ENCODE data around the gene KRTAP21-3. TPM values are rescaled to one million over a fixed set of nuclear protein-coding genes. Genes with fewer than 3 reads are reported as not detected.

KRTAP21-3 gene
- total RNA-seq, 2 experiments from 2014 or later, result not detected

DNA sequence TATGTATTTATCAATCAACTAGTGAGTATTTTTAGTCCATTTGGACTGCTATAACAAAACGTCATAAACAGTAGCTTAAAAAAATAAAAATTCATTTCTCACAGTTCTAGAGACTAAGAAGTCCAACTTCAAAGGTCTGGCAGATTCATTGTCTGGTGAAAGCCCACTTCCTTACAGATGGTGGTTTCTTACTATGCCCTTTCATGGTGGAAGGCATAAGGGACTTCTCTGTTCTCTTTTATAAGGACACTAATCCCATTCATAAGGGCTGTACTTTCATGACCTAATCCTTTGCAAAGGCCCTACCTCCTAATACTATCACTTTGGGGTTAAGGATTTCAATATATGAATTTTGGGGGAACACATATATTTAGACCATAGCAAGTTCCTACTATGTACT, 38.0 kb downstream of the KRTAP21-3 start:
- Histone ChIP-seq H3K4me3 (ENCODE audit: low read depth, low read length, poor library complexity, severe bottlenecking) (no peak overlapping the region), H3K4me1 (ENCODE audit: insufficient read depth, low read length, poor library complexity, severe bottlenecking) (no peaks in the 10 kb centered on the region), H3K27ac (ENCODE audit: low read depth, low read length, poor library complexity, severe bottlenecking) (no peak overlapping the region), H3K4me2 (ENCODE audit: low read length) (no peak overlapping the region), H3K79me2 (ENCODE audit: insufficient read depth, low read depth, low read length) (no peaks in the 10 kb centered on the region), H4K20me1 (ENCODE audit: insufficient read depth, low read length) (no peaks in the 10 kb centered on the region), H2AFZ (ENCODE audit: low read length) (no peak overlapping the region), H3K9me2 (ENCODE audit: insufficient read depth, low read length) (no peaks in the 10 kb centered on the region), H3K36me3 (ENCODE audit: insufficient read depth, low read length) (no peaks in the 10 kb centered on the region), H3K9me3 (ENCODE audit: low read length) (no peaks in the 10 kb centered on the region)
- TF ChIP-seq EZH2phosphoT487 (IDR thresholded peaks at IDR 0.05; ENCODE audit: borderline replicate concordance, low read depth, low read length), result no peak
- TF ChIP-seq, protein P1, sequence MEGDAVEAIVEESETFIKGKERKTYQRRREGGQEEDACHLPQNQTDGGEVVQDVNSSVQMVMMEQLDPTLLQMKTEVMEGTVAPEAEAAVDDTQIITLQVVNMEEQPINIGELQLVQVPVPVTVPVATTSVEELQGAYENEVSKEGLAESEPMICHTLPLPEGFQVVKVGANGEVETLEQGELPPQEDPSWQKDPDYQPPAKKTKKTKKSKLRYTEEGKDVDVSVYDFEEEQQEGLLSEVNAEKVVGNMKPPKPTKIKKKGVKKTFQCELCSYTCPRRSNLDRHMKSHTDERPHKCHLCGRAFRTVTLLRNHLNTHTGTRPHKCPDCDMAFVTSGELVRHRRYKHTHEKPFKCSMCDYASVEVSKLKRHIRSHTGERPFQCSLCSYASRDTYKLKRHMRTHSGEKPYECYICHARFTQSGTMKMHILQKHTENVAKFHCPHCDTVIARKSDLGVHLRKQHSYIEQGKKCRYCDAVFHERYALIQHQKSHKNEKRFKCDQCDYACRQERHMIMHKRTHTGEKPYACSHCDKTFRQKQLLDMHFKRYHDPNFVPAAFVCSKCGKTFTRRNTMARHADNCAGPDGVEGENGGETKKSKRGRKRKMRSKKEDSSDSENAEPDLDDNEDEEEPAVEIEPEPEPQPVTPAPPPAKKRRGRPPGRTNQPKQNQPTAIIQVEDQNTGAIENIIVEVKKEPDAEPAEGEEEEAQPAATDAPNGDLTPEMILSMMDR (conservative IDR thresholded peaks at IDR 0.05; ENCODE audit: low read length), result no peak
- POLR2A ChIA-PET, result interaction anchor here (0.6 kb wide), 1 partner anchor 31 kb away, joined by 3 read pairs; no protein-coding TSS in a partner anchor
- no peak for DNase-seq (ENCODE audit: low spot score)
- intact Hi-C loops (cut with micrococcal nuclease; ENCODE audit: unreplicated experiment), result no loop called here
- no TSS peak for BruUV-seq (replicated peaks)
- CTCF ChIA-PET (ENCODE audit: unreplicated experiment), result no interaction called here

DNA sequence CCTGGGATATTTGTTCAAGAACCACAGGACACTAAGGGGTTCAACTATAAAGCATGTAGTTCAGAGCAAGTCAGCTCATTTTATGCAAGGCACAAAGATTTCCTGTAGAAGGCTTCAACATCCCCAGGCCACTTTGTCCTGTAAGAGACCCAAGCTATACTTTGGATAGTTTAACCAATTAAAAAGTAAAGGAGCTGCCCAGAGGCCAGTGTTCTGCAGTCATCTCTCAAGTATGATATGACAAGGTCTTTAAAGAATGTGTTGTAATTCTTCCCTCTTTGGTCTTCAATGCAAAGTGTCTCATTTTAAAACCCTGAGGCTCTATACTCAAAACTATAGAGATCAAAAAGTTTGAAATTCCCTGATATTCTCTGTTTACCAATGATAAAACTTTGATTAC, 41.8 kb downstream of the KRTAP21-3 start:
- Histone ChIP-seq H3K4me1 (ENCODE audit: insufficient read depth, low read length, poor library complexity, severe bottlenecking) (no peaks in the 10 kb centered on the region), H3K9me3 (ENCODE audit: low read length) (no peaks in the 10 kb centered on the region), H3K9me2 (ENCODE audit: insufficient read depth, low read length) (no peaks in the 10 kb centered on the region), H3K79me2 (ENCODE audit: insufficient read depth, low read depth, low read length) (no peaks in the 10 kb centered on the region), H3K36me3 (ENCODE audit: insufficient read depth, low read length) (no peaks in the 10 kb centered on the region), H4K20me1 (ENCODE audit: insufficient read depth, low read length) (no peaks in the 10 kb centered on the region), H3K4me2 (ENCODE audit: low read length) (no peak overlapping the region), H3K27ac (ENCODE audit: low read depth, low read length, poor library complexity, severe bottlenecking) (no peak overlapping the region), H2AFZ (ENCODE audit: low read length) (no peak overlapping the region), H3K4me3 (ENCODE audit: low read depth, low read length, poor library complexity, severe bottlenecking) (no peak overlapping the region)
- no peak for TF ChIP-seq EZH2phosphoT487 (IDR thresholded peaks at IDR 0.05; ENCODE audit: borderline replicate concordance, low read depth, low read length)
- TF ChIP-seq, protein P1 (conservative IDR thresholded peaks at IDR 0.05; ENCODE audit: low read length), result no peak
- no peak for DNase-seq (ENCODE audit: low spot score)
- ChIA-PET POLR2A (no interaction called here), CTCF (ENCODE audit: unreplicated experiment) (interaction anchor here (0.8 kb wide), 1 partner anchor 116 kb away, joined by 3 read pairs; the partner anchor contains the start of gene KRTAP19-7)
- no TSS peak for BruUV-seq (replicated peaks)
- intact Hi-C loops (cut with micrococcal nuclease; ENCODE audit: unreplicated experiment), result no loop called here

DNA sequence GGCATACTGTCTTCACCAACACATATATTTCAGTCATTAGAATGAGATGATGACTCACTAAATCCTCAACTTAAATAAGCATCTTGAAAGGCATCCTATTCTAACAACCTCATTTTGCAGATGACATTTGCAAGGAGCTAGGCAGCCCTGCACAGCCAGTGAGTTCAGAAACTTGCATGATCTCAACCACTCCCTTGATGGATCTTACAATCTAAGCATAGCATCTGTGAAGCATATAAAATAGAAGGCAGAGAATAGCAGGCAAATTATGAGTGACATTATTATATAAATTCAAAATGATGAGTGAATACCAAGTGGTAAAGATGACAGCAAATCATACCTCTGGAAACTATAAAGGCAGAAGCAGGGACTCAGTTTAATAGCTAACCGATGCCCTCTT, 44.3 kb downstream of the KRTAP21-3 start:
- Histone ChIP-seq H3K4me3 (ENCODE audit: low read depth, low read length, poor library complexity, severe bottlenecking) (no peak overlapping the region), H2AFZ (ENCODE audit: low read length) (no peak overlapping the region), H4K20me1 (ENCODE audit: insufficient read depth, low read length) (no peaks in the 10 kb centered on the region), H3K4me2 (ENCODE audit: low read length) (no peak overlapping the region), H3K36me3 (ENCODE audit: insufficient read depth, low read length) (no peaks in the 10 kb centered on the region), H3K9me2 (ENCODE audit: insufficient read depth, low read length) (no peaks in the 10 kb centered on the region), H3K4me1 (ENCODE audit: insufficient read depth, low read length, poor library complexity, severe bottlenecking) (no peaks in the 10 kb centered on the region), H3K79me2 (ENCODE audit: insufficient read depth, low read depth, low read length) (no peaks in the 10 kb centered on the region), H3K9me3 (ENCODE audit: low read length) (no peaks in the 10 kb centered on the region), H3K27ac (ENCODE audit: low read depth, low read length, poor library complexity, severe bottlenecking) (no peak overlapping the region)
- no peak for TF ChIP-seq EZH2phosphoT487 (IDR thresholded peaks at IDR 0.05; ENCODE audit: borderline replicate concordance, low read depth, low read length)
- TF ChIP-seq, protein P1 (conservative IDR thresholded peaks at IDR 0.05; ENCODE audit: low read length), result no peak
- no TSS peak for BruUV-seq (replicated peaks)
- DNase-seq (ENCODE audit: low spot score), result no peak
- ChIA-PET CTCF (ENCODE audit: unreplicated experiment) (no interaction called here), POLR2A (no interaction called here)
- intact Hi-C loops (cut with micrococcal nuclease; ENCODE audit: unreplicated experiment), result no loop called here
